Subcutaneous abdominal adipose tissue (tissue), 5 donors: ENCODE data around the gene MAJIN.

Source experiments
- H3K27ac ChIP-seq: one replicate; pipeline ENCODE4 v1.7.0; 2013; ENCODE audit warnings: low read depth, mild to moderate bottlenecking, inconsistent platforms, low read length, moderate library complexity
- H3K27me3 ChIP-seq, 5 donors: one replicate each; pipeline ENCODE4 v1.7.0; 2013; ENCODE audit warnings: low read length in 5 of 5, inconsistent platforms in 1 of 5; ENCODE audit not compliant: control insufficient read depth in 5 of 5, insufficient read depth in 4 of 5
- H3K36me3 ChIP-seq, 5 donors: one replicate each; pipeline ENCODE4 v1.7.0; 2013; ENCODE audit warnings: low read length in 5 of 5; ENCODE audit not compliant: control insufficient read depth in 5 of 5, insufficient read depth in 5 of 5
- H3K4me1 ChIP-seq, 5 donors: one replicate each; pipeline ENCODE4 v1.7.0; 2013; ENCODE audit warnings: low read length in 5 of 5, mild to moderate bottlenecking in 3 of 5, moderate library complexity in 1 of 5; ENCODE audit not compliant: control insufficient read depth in 5 of 5, insufficient read depth in 5 of 5
- H3K4me3 ChIP-seq, 5 donors: one replicate each; pipeline ENCODE4 v1.7.0; 2013; ENCODE audit warnings: low read length in 5 of 5, low read depth in 1 of 5
- H3K9ac ChIP-seq, 5 donors: one replicate each; pipeline ENCODE4 v1.7.0; 2013; ENCODE audit warnings: low read length in 5 of 5, mild to moderate bottlenecking in 4 of 5, moderate library complexity in 3 of 5
- H3K9me3 ChIP-seq, 5 donors: one replicate each; pipeline ENCODE4 v1.7.0; 2013; ENCODE audit warnings: low read length in 5 of 5; ENCODE audit not compliant: control insufficient read depth in 5 of 5
- donor health status: healthy.
- donor health status: healthy.
- donor health status: healthy.
- donor health status: healthy.
- donor health status: healthy.

Gene MAJIN

DNA sequence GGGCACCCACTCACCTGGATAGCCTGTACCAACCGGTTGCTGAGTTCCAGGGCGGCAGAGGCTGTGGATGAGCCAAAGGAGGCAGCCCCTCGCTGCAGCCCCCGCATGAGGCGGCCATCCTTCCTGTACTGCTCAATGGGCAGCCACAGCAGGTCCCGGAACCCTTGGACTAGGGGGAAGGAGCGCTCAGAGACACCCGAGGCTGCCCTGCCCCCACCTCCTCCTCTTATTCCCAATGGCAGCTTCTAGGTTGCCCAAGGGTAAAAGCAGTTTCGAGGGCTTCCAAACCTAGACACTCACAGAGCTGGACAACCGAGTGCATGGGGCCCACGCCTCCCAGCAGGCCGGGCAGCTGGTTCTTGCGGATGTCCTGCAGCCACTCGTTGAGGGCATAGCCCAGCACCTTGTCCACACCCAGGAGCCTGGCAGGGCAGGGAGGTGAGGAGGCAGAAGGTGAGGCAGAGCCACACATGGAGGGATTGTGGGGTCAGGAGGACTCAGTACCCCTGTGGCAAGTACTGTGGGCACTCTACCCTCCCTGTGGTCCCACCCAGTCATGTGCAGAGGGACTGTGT, 75.4 kb downstream of the MAJIN start:
- Histone ChIP-seq H3K27ac (no peak overlapping the region), H3K9ac (no peak overlapping the region), H3K9me3 (no peaks in the 10 kb centered on the region), H3K36me3 (peaks cover 0 to 72% (median 61%) of the 10 kb centered on the region in 5 donors), H3K27me3 (no peaks in the 10 kb centered on the region), H3K4me3 (no peak overlapping the region), H3K4me1 (peaks cover 0 to 24% (median 8%) of the 10 kb centered on the region in 5 donors)

DNA sequence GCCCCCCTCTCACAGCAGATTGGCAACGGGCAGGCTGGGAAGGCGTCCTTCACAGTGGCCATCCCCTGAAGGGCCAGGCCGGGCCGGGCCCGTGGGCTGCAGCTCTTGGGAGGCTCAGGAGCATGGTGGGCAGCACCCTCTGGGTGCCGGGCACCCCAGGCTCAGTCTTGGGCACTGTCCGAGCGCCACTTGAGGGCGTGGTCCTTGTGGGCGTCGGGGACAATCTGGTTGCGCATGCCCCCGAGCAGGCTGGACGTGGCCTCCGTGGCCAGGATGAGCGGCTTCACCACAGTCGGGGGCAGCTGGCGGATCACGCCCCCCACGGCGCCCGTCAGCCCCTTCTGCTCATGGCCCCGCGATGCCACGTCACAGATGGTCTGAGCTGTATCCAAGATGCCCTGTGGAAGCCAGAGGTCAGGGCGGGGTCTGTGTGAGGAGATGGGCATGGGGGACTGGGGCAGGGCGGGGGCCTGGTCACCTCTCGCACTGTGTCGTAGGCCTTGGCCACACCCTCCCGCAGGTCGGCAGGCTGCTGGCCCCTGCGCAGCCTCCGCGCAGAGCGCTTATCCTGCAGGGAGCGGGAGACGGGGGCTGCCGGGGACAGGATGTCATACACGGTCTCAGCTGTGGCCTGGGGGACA, 77.0 kb downstream of the MAJIN start:
- no peaks in the 10 kb centered on the region for H3K9me3 ChIP-seq
- H3K4me1 ChIP-seq: peaks cover 0 to 30% (median 8%) of the 10 kb centered on the region in 5 donors
- H3K9ac ChIP-seq: no peak overlapping the region
- H3K36me3 ChIP-seq: peaks cover 0 to 56% (median 45%) of the 10 kb centered on the region in 5 donors
- H3K27me3 ChIP-seq: no peaks in the 10 kb centered on the region
- no peak overlapping the region for H3K27ac ChIP-seq
- no peak overlapping the region for H3K4me3 ChIP-seq

DNA sequence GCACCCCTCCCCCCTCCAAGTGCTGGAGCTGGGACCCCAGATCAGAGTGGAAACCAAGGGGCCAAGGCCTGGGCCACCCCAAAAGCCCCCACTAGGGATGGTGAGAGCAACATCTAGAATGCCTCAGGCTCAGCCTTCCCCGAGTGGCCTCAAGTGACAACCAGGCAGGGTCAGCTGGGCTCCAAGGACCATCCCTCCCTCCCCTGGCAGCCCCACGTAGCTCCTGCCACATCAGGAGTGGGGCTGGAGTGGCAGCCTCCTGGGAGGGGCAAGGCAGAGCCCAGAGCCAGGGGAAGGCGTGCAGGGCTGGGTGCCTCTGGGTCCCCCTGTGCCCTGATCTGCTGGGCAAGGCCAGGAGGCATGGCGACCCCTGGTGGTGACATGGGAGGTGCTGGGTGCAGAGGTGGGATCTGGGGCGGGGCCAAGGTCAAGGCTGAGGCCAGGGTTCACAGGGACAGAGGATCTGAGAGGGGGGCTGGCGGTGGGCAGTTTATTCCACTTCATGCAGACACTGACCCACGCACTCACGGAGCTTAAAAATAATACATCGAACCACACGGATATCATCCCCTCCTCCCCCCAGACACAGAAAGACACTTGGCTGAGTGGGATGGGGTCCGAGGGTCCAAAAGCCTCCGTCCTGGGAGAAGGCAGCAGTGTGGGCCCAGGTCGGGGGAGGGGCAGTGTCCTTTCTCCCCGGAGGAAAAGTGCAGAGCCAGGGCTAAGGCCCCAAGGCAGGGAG, 77.7 kb downstream of the MAJIN start:
- H3K27me3 ChIP-seq: no peaks in the 10 kb centered on the region
- no peak overlapping the region for H3K4me3 ChIP-seq
- H3K36me3 ChIP-seq: peaks cover 0 to 49% (median 40%) of the 10 kb centered on the region in 5 donors
- H3K9me3 ChIP-seq: no peaks in the 10 kb centered on the region
- peaks cover 0 to 30% (median 8%) of the 10 kb centered on the region in 5 donors for H3K4me1 ChIP-seq
- H3K9ac ChIP-seq: no peak overlapping the region
- H3K27ac ChIP-seq: no peak overlapping the region

DNA sequence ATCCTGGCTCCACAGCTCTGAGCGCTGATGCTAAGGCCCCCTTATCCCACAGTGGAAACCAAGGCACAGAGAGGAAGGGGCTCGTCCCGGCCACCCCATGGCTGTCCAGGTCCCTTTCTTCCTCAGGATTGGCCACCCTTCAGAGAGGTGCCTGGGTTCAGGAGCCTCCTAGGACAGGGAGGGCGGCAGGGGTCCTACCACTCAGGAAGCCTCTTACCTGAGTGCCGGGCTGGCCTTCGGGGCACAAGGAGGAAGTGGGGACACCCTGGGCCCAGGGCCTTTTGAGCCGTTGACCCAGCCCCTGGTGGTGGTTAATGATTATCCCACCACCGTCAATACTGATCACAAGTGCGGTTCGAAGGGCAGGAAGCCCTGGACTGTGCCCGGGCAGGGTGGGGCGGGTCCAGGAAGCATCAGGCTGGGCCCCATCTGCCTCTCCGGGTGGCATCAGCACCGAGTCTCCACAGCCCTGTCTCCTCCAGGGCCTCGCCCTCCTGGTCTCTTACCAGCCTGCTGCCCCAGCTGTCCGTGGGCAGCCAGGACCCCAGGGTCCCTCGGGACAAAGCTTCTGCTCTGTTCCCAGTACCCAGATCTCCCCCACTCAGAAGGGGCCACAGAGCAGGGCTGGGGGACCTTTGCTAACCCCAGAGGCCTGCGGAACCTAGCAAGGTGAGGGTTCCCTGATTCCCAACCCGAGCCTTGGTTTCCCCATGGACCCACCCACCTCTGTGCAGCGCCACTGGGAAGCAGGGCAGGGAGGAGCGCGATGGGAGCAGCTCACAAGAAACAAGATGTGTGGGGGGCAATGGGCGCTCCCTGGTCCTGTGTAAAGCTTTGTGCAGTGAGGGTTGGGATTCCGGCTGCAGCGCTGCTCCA, 78.5 kb downstream of the MAJIN start:
- H3K9me3 ChIP-seq: no peaks in the 10 kb centered on the region
- H3K27ac ChIP-seq: no peak overlapping the region
- no peaks in the 10 kb centered on the region for H3K27me3 ChIP-seq
- no peak overlapping the region for H3K4me3 ChIP-seq
- H3K4me1 ChIP-seq: peaks cover 0 to 33% (median 8%) of the 10 kb centered on the region in 5 donors
- H3K36me3 ChIP-seq: peaks cover 0 to 41% (median 36%) of the 10 kb centered on the region in 5 donors
- H3K9ac ChIP-seq: no peak overlapping the region

DNA sequence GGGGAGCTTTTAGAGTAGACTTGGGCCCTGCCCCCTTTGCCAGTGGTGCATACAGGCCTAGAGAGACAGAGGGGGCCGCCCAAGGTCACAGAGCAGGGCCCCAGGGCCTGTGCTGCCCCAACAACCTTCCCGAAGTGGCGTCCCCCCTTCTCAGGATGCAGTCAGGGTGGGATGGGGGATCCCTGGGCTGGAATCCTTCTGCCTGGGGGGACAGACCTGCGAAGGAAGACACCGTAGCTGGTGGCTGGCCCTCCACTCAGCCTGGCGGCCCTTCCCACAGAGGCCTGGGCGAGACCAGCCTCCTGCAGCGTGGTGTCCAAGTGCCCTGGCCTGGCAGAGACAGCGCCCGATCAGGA, 79.1 kb downstream of the MAJIN start:
- no peaks in the 10 kb centered on the region for H3K9me3 ChIP-seq
- peaks cover 0 to 35% (median 30%) of the 10 kb centered on the region in 5 donors for H3K36me3 ChIP-seq
- no peaks in the 10 kb centered on the region for H3K27me3 ChIP-seq
- no peak overlapping the region for H3K9ac ChIP-seq
- H3K4me1 ChIP-seq: peaks cover 4 to 39% (median 14%) of the 10 kb centered on the region in 5 donors
- no peak overlapping the region for H3K4me3 ChIP-seq
- no peak overlapping the region for H3K27ac ChIP-seq

DNA sequence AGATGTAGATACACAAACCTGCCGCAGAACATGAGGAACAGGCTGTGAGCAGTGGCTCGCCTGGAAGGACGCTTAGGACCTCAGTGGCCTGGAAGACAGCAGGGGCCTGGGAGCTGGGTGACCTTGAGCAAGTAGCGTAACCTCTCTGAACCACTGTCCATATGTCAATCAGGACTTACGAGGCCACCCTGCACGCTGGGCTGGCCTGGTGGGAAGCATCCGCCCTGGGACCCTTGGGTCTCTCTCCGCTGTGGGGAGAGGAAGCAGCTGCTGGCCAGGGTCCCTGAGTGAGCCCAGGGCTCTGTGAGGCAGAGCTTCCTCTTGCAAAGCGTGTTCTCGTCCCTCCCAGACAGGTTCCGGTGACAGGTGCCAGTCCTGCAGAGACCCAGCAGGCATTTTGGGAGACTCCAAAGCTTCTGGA, 79.5 kb downstream of the MAJIN start:
- Histone ChIP-seq H3K4me3 (no peak overlapping the region), H3K9ac (no peak overlapping the region), H3K9me3 (no peaks in the 10 kb centered on the region), H3K27me3 (no peaks in the 10 kb centered on the region), H3K36me3 (peaks cover 0 to 31% (median 26%) of the 10 kb centered on the region in 5 donors), H3K27ac (no peak overlapping the region), H3K4me1 (peaks cover 4 to 43% (median 18%) of the 10 kb centered on the region in 5 donors)

DNA sequence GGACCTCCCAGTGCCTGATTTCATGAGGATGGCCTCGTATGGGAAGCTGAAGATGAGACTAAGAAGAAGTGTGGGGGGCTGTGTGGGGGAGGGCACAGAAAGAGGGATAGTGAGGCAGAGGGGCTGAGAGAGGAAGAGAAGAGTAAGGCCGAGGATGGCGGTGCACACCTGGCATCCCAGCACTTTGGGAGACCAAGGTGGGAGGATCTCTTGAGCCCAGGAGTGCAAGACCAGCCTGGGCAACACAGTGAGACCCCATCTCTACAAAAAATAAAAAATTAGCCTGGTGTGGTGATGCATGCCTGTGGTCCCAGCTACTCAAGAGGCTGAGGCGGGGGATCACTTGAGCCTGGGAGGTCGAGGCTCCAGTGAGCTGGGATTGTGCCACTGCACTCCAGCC, 80.0 kb downstream of the MAJIN start:
- Histone ChIP-seq H3K9me3 (no peaks in the 10 kb centered on the region), H3K27me3 (no peaks in the 10 kb centered on the region), H3K36me3 (peaks cover 0 to 25% (median 20%) of the 10 kb centered on the region in 5 donors), H3K27ac (no peak overlapping the region), H3K9ac (no peak overlapping the region), H3K4me3 (no peak overlapping the region), H3K4me1 (peaks cover 4 to 46% (median 20%) of the 10 kb centered on the region in 5 donors)

DNA sequence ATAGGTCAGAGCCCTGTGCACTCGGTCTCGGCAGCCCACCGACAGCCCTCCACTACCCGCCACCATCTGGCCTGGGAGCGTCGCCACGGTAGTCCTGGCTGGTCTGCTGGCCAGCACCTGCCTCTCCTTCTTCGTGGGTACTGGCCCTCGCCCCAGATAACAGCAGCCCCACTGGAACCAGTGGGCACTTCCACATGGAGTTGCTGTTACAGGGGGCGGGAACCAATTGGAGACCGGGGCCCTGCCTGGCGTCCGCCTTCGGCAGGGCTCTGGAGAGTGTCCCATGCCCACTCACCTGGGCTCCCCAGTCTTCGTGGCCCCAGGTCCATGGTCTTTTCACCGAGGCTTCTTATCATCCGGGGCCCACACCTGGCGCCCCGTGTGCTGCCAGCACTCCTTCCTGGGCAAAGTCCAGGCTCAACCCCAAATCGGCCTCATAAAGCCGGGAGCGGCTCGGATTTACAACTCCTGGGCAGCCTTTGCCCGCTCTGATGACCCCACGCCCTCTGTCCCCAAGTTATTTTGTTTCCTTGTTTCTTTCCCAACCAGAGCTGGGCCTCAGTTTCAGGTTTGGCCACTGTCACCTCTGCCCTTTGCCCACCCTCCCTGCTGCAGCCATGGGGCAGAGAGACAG, 80.6 kb downstream of the MAJIN start:
- Histone ChIP-seq H3K36me3 (peaks cover 0 to 20% (median 15%) of the 10 kb centered on the region in 5 donors), H3K27me3 (no peaks in the 10 kb centered on the region), H3K9me3 (no peaks in the 10 kb centered on the region), H3K9ac (no peak overlapping the region), H3K4me3 (no peak overlapping the region), H3K4me1 (peaks cover 4 to 46% (median 20%) of the 10 kb centered on the region in 5 donors), H3K27ac (no peak overlapping the region)

DNA sequence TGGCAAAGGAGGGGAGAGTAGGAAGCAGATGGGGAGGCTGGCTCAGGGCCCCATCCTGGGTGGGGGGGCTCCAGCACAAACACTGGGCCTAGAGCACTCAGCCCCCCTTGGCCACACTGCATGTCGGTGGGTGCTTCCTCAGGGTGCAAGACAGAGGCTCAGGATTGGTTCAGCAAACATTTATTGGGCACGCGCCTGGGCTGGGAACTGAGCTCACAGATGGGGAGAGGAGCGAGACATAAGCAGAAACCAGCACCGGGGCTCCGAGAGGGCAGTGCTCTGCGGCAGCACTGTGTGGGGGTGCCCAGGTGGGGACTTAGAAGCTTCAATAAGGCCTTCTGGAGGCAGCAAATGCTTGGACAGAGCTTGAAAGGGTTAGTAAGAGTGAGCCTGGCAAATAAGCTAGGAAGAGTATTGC, 81.4 kb downstream of the MAJIN start:
- H3K27me3 ChIP-seq: no peaks in the 10 kb centered on the region
- H3K27ac ChIP-seq: no peak overlapping the region
- peaks cover 0 to 12% (median 8%) of the 10 kb centered on the region in 5 donors for H3K36me3 ChIP-seq
- no peaks in the 10 kb centered on the region for H3K9me3 ChIP-seq
- peaks cover 4 to 49% (median 24%) of the 10 kb centered on the region in 5 donors for H3K4me1 ChIP-seq
- H3K9ac ChIP-seq: no peak overlapping the region
- no peak overlapping the region for H3K4me3 ChIP-seq
